HepG2 (cell line): ENCODE data around the gene ACSS1. TPM values are rescaled to one million over a fixed set of nuclear protein-coding genes. Genes with fewer than 3 reads are reported as not detected.

Experiments used
- FOSL2 ChIP-seq: sonication (generic); formaldehyde crosslinking; IDR thresholded peaks from 2 replicates; pipeline ENCODE4 v1.4.0; 2020; ENCODE audit warnings: missing genetic modification reagents
- GATA4 ChIP-seq: sonication (generic); IDR thresholded peaks from 2 replicates; pipeline ENCODE4 v1.6.1; 2016; ENCODE audit warnings: antibody characterized with exemption, low read depth, borderline replicate concordance
- NFE2L1 ChIP-seq: sonication (generic); formaldehyde crosslinking; IDR thresholded peaks from 2 replicates; pipeline ENCODE4 v1.4.0; 2020; ENCODE audit warnings: missing genetic modification reagents, mild to moderate bottlenecking, borderline replicate concordance
- RBFOX2 ChIP-seq: fragments of 200-400 bp; formaldehyde crosslinking; IDR thresholded peaks from 2 replicates; pipeline ENCODE4 v1.6.1; 2017; ENCODE audit warnings: low read depth, mild to moderate bottlenecking, low read length
- SIN3A ChIP-seq: IDR thresholded peaks from 2 replicates; pipeline ENCODE4 v1.6.1; 2011; ENCODE audit warnings: low read depth, mild to moderate bottlenecking, control low read depth, low read length, borderline replicate concordance
- TOE1 ChIP-seq: sonication (generic); formaldehyde crosslinking; IDR thresholded peaks from 2 replicates; pipeline ENCODE4 v1.4.0; 2020; ENCODE audit warnings: mild to moderate bottlenecking, missing genetic modification reagents
- ZFAT ChIP-seq: sonication (generic); formaldehyde crosslinking; conservative IDR thresholded peaks from 2 replicates; pipeline ENCODE4 v1.8.1; 2023; ENCODE audit warnings: missing genetic modification reagents, inconsistent platforms
- ZNF878 ChIP-seq: sonication (generic); formaldehyde crosslinking; IDR thresholded peaks from 2 replicates; pipeline ENCODE4 v1.8.1; 2023; ENCODE audit warnings: mild to moderate bottlenecking, missing genetic modification reagents, moderate library complexity
- polyA plus RNA-seq, 8 experiments: library from polyadenylated mRNA; depleted of rRNA in 3 of 8; stranded (reverse) in 7 of 8; unstranded in 1 of 8; fragments of >200 nt; fragmentation: Illumina TruSeq in 4 of 8; extraction: Trizol in 4 of 8; gene quantifications; 2 replicates each; pipeline versions ENCODE4 v1.2.1 to v1.2.3, GENCODE V29; 2011 to 2016; ENCODE audit warnings: low read depth in 4 of 8, missing spikeins in 1 of 8, mixed read lengths in 1 of 8; ENCODE audit not compliant: insufficient read depth in 1 of 8
- total RNA-seq, 5 experiments: library from RNA; depleted of rRNA; stranded (reverse); fragments of >200 nt; fragmentation: Illumina TruSeq; extraction: Trizol; gene quantifications; 2 replicates each; pipeline ENCODE4 v1.2.3, GENCODE V29; 2016; ENCODE audit warnings: low read depth in 1 of 5
- TF ChIP-seq, protein P1 (sequence below): sonication (generic); formaldehyde crosslinking; IDR thresholded peaks from 2 replicates; pipeline ENCODE4 v1.4.0; 2020; ENCODE audit warnings: missing genetic modification reagents
- TF ChIP-seq, protein P2 (sequence below): sonication (generic); formaldehyde crosslinking; IDR thresholded peaks from 2 replicates; pipeline ENCODE4 v1.5.0; 2020; ENCODE audit warnings: mild to moderate bottlenecking, missing genetic modification reagents
- TF ChIP-seq, protein P3 (sequence below): sonication (generic); formaldehyde crosslinking; IDR thresholded peaks from 2 replicates; pipeline ENCODE4 v1.5.1; 2020; ENCODE audit warnings: missing genetic modification reagents, mild to moderate bottlenecking, borderline replicate concordance
- TF ChIP-seq, protein P4 (sequence below): sonication (generic); formaldehyde crosslinking; IDR thresholded peaks from 2 replicates; pipeline ENCODE4 v1.5.0; 2020; ENCODE audit warnings: missing genetic modification reagents, mild to moderate bottlenecking, borderline replicate concordance
- TF ChIP-seq, protein P5 (sequence below): sonication (generic); formaldehyde crosslinking; conservative IDR thresholded peaks from 2 replicates; pipeline ENCODE4 v1.4.0; 2020; ENCODE audit warnings: mild to moderate bottlenecking, missing genetic modification reagents, moderate library complexity
- TF ChIP-seq, protein P6 (sequence below): sonication (generic); formaldehyde crosslinking; conservative IDR thresholded peaks from 2 replicates; pipeline ENCODE4 v1.8.1; 2023; ENCODE audit warnings: missing genetic modification reagents

ACSS1 gene
- total and polyA plus RNA-seq, 2 of the 13 experiments (the other 11 are each of a cell fraction or from before 2014, with no cell fraction given) = 15.2 to 41.6 TPM

DNA sequence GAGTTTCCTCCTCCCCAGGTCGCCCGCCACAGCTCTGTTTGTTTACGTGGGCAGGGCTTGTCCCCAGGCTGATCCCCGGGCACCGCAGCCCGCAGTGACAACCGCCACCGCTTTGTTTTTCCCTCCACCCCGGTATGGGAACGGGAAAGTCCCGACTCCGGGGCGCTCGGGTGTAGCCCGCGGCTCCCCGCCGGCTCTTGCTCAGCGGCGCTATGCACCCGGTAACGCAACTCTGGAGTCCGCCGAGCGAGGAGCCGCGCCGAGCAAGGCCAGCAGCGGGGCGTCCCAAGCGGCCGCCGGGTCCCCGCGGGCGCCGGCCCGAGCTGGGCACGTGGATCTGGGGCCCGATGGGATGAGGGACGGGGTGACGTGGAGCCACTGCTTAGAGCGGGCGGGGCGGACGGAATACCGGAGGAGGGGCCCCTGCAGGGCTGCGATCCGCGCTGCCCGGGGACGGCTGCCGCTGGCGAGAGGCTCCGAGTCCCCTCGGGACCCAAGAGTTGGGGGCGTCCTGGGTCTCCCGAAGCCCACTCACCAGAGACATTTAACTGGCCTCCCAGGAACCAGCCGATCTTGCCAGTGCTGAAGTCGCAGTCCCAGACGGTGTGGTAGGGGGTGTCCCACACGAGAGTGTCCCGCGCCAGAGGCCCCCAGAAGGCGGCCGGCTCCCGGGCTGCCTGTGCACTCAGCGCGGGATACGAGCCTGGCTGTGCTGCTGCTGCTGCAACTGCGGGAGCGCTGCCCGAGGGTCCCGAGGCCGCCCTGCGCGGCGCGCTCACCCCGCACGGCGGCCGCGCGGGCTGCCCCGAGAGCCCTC lies 497 bp downstream of the ACSS1 start (continued):
- TF ChIP-seq, protein P1, sequence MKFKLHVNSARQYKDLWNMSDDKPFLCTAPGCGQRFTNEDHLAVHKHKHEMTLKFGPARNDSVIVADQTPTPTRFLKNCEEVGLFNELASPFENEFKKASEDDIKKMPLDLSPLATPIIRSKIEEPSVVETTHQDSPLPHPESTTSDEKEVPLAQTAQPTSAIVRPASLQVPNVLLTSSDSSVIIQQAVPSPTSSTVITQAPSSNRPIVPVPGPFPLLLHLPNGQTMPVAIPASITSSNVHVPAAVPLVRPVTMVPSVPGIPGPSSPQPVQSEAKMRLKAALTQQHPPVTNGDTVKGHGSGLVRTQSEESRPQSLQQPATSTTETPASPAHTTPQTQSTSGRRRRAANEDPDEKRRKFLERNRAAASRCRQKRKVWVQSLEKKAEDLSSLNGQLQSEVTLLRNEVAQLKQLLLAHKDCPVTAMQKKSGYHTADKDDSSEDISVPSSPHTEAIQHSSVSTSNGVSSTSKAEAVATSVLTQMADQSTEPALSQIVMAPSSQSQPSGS (CRISPR knock-in tag) = peak; percentile 65; the same call in 1 of the 2 replicates
- TF ChIP-seq NFE2L1 (CRISPR knock-in tag) (no peak), ZFAT (CRISPR knock-in tag) (peak; percentile 85; the same call in 1 of the 2 replicates), GATA4 (0 out of 2 replicates have a peak, but pooled peaks have one; percentile 16), ZNF878 (CRISPR knock-in tag) (0 out of 2 replicates have a peak, but pooled peaks have one; percentile 35), FOSL2 (CRISPR knock-in tag) (no peak; the same call in 1 of the 2 replicates), RBFOX2 (peak; percentile 86), SIN3A (peak; percentile 49; the same call in 1 of the 2 replicates), TOE1 (0 out of 2 replicates have a peak, but pooled peaks have one; percentile 32)
- TF ChIP-seq, protein P2, sequence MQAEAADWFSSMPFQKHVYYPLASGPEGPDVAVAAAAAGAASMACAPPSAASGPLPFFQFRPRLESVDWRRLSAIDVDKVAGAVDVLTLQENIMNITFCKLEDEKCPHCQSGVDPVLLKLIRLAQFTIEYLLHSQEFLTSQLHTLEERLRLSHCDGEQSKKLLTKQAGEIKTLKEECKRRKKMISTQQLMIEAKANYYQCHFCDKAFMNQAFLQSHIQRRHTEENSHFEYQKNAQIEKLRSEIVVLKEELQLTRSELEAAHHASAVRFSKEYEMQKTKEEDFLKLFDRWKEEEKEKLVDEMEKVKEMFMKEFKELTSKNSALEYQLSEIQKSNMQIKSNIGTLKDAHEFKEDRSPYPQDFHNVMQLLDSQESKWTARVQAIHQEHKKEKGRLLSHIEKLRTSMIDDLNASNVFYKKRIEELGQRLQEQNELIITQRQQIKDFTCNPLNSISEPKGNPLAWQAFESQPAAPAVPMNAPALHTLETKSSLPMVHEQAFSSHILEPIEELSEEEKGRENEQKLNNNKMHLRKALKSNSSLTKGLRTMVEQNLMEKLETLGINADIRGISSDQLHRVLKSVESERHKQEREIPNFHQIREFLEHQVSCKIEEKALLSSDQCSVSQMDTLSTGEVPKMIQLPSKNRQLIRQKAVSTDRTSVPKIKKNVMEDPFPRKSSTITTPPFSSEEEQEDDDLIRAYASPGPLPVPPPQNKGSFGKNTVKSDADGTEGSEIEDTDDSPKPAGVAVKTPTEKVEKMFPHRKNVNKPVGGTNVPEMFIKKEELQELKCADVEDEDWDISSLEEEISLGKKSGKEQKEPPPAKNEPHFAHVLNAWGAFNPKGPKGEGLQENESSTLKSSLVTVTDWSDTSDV (CRISPR knock-in tag) = 0 out of 2 replicates have a peak, but pooled peaks have one; percentile 28
- TF ChIP-seq, protein P3, sequence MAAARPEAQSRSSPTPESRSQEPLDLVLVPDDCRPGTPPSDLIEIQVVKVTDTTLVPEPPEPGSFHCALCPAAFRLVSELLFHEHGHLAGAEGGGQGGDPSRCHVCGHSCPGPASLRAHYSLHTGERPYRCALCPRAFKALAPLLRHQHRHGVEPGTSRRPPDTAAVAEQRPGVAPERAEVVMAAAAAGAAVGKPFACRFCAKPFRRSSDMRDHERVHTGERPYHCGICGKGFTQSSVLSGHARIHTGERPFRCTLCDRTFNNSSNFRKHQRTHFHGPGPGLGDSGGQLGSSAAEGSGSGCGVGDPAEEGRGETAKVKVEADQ = peak; percentile 70; the same call in 1 of the 2 replicates
- TF ChIP-seq, protein P4, sequence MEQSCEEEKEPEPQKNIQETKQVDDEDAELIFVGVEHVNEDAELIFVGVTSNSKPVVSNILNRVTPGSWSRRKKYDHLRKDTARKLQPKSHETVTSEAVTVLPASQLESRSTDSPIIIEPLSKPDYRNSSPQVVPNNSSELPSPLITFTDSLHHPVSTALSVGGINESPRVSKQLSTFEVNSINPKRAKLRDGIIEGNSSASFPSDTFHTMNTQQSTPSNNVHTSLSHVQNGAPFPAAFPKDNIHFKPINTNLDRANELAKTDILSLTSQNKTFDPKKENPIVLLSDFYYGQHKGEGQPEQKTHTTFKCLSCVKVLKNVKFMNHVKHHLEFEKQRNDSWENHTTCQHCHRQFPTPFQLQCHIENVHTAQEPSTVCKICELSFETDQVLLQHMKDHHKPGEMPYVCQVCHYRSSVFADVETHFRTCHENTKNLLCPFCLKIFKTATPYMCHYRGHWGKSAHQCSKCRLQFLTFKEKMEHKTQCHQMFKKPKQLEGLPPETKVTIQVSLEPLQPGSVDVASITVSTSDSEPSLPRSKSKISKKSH (CRISPR knock-in tag) = no peak
- TF ChIP-seq, protein P5, sequence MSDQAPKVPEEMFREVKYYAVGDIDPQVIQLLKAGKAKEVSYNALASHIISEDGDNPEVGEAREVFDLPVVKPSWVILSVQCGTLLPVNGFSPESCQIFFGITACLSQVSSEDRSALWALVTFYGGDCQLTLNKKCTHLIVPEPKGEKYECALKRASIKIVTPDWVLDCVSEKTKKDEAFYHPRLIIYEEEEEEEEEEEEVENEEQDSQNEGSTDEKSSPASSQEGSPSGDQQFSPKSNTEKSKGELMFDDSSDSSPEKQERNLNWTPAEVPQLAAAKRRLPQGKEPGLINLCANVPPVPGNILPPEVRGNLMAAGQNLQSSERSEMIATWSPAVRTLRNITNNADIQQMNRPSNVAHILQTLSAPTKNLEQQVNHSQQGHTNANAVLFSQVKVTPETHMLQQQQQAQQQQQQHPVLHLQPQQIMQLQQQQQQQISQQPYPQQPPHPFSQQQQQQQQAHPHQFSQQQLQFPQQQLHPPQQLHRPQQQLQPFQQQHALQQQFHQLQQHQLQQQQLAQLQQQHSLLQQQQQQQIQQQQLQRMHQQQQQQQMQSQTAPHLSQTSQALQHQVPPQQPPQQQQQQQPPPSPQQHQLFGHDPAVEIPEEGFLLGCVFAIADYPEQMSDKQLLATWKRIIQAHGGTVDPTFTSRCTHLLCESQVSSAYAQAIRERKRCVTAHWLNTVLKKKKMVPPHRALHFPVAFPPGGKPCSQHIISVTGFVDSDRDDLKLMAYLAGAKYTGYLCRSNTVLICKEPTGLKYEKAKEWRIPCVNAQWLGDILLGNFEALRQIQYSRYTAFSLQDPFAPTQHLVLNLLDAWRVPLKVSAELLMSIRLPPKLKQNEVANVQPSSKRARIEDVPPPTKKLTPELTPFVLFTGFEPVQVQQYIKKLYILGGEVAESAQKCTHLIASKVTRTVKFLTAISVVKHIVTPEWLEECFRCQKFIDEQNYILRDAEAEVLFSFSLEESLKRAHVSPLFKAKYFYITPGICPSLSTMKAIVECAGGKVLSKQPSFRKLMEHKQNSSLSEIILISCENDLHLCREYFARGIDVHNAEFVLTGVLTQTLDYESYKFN (CRISPR knock-in tag) = peak; percentile 33; the same call in 1 of the 2 replicates
- TF ChIP-seq, protein P6, sequence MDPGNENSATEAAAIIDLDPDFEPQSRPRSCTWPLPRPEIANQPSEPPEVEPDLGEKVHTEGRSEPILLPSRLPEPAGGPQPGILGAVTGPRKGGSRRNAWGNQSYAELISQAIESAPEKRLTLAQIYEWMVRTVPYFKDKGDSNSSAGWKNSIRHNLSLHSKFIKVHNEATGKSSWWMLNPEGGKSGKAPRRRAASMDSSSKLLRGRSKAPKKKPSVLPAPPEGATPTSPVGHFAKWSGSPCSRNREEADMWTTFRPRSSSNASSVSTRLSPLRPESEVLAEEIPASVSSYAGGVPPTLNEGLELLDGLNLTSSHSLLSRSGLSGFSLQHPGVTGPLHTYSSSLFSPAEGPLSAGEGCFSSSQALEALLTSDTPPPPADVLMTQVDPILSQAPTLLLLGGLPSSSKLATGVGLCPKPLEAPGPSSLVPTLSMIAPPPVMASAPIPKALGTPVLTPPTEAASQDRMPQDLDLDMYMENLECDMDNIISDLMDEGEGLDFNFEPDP (CRISPR knock-in tag) = 0 out of 2 replicates have a peak, but pooled peaks have one; percentile 68
